Cardiac ventricle fibroblast (primary cell): ENCODE measurements around the gene SP1. TPM values are rescaled to one million over a fixed set of nuclear protein-coding genes. Genes with fewer than 3 reads are reported as not detected.

Experiments
- total RNA-seq: library from RNA; depleted of rRNA; stranded (reverse); fragments of >200 nt; gene quantifications from 2 replicates; pipeline ENCODE4 v1.2.3, GENCODE V29; 2015

The SP1 gene
- total RNA-seq = 32.3 and 35.4 TPM in 2 replicates

DNA sequence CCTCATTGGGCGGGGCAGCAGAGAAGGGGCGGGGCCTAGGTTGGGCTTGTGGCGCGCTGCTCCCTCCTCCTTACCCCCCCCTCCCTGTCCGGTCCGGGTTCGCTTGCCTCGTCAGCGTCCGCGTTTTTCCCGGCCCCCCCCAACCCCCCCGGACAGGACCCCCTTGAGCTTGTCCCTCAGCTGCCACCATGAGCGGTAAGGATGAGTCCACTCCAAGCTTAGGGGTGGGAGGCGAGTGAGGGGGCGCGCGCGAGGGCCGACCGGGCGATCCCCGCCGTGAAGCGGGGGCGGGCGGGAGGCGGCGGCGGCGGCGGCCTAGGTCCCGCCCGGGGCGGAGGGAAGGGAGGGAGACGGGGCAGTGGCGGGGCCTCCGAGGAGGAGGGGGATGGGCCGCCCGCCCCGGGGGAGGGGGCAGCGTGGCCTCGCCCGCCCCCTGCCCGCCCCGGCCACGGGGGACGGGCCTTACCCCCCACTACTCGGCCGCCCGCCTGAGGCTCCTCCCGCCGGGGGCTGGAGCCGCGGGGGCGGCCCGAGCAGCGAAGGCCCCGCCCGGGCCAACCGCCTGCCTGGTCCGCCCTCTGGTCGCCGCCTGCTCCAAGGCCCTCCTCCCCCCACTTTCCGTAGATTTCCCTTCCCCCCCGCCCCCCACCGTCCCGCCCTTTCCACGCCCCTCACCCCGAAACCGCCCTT, at the start of gene SP1:
TSS of gene SP1 (plus strand) at position 73 of the 690 bp plus-strand sequence. CDS start at position 189, 116 bp downstream.

DNA sequence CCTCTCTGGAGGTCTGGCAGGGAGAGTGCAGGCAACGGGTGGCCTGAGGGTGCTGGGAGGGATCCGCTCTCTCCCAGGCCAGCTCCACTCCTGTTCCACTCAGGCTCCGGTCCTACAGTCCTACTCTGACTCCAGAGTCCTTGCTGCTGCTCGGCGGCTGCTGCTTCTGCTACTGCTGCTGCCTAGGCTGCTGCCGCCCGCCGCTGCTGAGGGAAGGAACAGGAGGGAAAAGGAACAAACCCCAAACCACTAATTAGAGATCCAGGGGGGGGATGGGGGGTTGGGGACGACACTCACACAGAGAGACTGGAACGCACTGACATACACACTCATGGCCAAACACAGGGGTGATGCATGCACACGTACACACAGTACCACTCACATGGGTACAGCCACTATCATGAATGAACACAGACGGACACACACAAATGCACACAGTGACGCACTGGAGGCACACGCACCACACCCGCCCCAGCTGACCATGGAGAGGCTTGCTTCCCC, 43.7 kb upstream of the SP1 start, which contains the start of gene SP7:
TSS of gene SP7 (minus strand) at position 174 of the 501 bp plus-strand sequence. CDS start 708 bp downstream, outside the sequence.

DNA sequence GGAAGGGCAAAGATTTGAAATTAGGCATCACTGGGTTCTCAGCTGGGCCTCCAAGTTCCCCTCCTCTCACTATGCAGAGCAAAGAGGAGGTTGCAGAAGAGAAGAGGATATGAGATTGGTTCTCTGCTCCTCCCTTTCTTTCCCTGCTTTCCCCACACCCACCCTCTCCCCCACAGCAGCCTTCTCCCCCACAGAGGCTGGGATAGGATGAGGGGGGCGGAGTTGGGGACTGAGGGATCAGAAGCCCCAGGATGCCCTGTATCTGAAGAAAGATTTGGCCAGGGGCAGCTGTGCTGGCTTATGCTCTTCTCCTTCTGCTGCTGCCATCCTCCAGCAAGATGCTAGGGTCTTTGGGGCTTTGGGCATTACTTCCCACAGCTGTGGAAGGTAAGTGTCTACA, 43.6 kb downstream of the SP1 start, which contains the start of gene AMHR2:
TSS of gene AMHR2 (plus strand) at position 259 of the 400 bp plus-strand sequence. CDS start at position 339, 80 bp downstream.

DNA sequence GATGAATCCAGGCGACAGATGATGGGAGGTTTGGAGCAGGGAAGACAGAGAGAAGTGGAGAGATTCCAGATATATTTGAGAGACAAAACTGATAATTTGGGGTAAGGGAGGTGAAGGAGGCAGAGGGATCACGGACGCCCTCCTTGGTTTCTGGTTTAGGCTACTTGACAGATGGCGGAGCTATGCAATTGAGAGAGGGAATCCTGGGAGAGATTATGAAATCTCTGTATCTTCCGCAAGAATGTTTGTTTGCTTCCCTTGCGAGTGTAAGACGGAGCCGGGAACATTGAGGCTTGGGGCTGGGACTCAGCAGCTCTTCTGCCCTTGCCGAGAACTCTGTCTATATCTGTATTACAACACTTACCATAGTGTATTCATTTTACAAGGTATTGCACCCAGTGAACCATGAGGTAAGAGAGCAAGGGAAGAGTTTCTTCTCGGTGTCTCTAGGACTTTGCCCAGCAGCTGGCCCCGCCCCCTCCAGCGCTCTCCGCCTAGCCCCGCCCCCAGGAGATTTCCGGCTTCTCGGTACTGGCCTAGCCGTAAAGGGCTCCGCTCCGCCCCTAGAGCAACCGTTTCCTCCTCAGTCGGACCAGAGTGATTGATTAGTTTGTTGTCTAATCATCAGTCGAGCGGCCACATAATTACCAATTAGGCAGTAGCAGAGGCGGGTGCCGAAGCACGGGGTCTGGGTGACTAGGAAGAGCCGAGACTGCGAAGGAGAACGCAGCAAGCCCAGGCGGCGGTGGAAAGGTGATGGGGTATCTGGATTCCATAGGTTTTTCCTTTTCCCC, 61.3 kb downstream of the SP1 start, which contains the start of gene PRR13:
TSS of gene PRR13 (plus strand) at position 695 of the 794 bp plus-strand sequence. CDS start 981 bp downstream, outside the sequence.

DNA sequence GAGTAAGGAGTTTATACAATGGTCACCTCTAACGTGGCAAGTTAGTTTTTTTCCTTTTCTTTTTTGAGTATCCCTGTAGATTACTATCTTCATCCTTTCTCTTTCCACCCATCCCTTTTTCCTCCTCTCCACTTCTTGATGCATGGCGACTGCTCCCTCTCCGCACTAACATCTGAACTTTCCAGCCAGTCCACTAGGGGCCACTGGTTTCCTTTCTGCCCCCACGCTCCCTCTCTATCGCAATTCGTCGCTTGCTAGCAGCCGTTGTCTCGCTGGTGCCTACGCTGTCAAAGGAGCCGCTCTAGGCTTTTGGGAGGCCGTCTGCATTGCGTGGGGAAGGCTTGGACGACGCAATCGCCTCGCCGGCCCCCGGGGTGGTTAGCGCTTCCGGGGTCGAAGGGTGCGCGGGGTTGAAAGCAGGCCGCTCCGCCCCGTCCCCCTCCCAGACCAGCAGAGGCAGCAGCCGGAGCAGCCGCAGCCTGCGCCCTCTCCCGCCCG, 71.7 kb downstream of the SP1 start, which contains the start of gene PCBP2:
TSS of gene PCBP2 (plus strand) at position 442 of the 498 bp plus-strand sequence. CDS start 2,699 bp downstream, outside the sequence.

Other genes with a start within 250 kb of the SP1 start
- 6.0 and 7.5 TPM in 2 replicates for gene ZNF740, start 199.5 kb upstream of the SP1 start, total RNA-seq
- 6.8 and 16.6 TPM in 2 replicates for gene CSAD, start 199.3 kb upstream of the SP1 start, total RNA-seq
- gene ITGB7, start 172.9 kb upstream of the SP1 start, total RNA-seq = 0.59 TPM in 1 of 2 replicates, not detected in the other
- gene RARG, start 148.0 kb upstream of the SP1 start, total RNA-seq = 15.8 and 16.4 TPM in 2 replicates
- gene ESPL1, start 111.9 kb upstream of the SP1 start, total RNA-seq = 1.1 and 3.6 TPM in 2 replicates
- 553 and 569 TPM in 2 replicates for gene PFDN5, start 84.6 kb upstream of the SP1 start, total RNA-seq
- 44.5 and 67.0 TPM in 2 replicates for gene MYG1, start 80.5 kb upstream of the SP1 start, total RNA-seq
- gene AAAS, start 58.6 kb upstream of the SP1 start, total RNA-seq = 29.9 and 44.4 TPM in 2 replicates
- gene SP7, start 43.8 kb upstream of the SP1 start, total RNA-seq = not detected in 2 replicates
- gene AMHR2, start 43.7 kb downstream of the SP1 start, total RNA-seq = not detected in 2 replicates
- gene PRR13, start 61.6 kb downstream of the SP1 start, total RNA-seq = 61.0 and 79.9 TPM in 2 replicates
- gene PCBP2, start 71.9 kb downstream of the SP1 start, total RNA-seq = 506 and 512 TPM in 2 replicates
- gene MAP3K12, start 119.3 kb downstream of the SP1 start, total RNA-seq = 30.6 and 31.4 TPM in 2 replicates
- gene TARBP2, start 121.1 kb downstream of the SP1 start, total RNA-seq = 26.5 and 32.2 TPM in 2 replicates
- not detected in 2 replicates for gene NPFF, start 127.3 kb downstream of the SP1 start, total RNA-seq
- 22.0 and 30.4 TPM in 2 replicates for gene ATF7, start 246.2 kb downstream of the SP1 start, total RNA-seq